ENCODE data around the gene C17orf58. TPM values are rescaled to one million over a fixed set of nuclear protein-coding genes. Genes with fewer than 3 reads are reported as not detected.
"Not testable (repeated sequence)": the region's sequence is repeated elsewhere in the genome, so short reads cannot be mapped to it uniquely, and the experiment has no call there.

The C17orf58 gene
- total RNA-seq, 1 experiment from 2014 or later = 15.6 TPM

DNA sequence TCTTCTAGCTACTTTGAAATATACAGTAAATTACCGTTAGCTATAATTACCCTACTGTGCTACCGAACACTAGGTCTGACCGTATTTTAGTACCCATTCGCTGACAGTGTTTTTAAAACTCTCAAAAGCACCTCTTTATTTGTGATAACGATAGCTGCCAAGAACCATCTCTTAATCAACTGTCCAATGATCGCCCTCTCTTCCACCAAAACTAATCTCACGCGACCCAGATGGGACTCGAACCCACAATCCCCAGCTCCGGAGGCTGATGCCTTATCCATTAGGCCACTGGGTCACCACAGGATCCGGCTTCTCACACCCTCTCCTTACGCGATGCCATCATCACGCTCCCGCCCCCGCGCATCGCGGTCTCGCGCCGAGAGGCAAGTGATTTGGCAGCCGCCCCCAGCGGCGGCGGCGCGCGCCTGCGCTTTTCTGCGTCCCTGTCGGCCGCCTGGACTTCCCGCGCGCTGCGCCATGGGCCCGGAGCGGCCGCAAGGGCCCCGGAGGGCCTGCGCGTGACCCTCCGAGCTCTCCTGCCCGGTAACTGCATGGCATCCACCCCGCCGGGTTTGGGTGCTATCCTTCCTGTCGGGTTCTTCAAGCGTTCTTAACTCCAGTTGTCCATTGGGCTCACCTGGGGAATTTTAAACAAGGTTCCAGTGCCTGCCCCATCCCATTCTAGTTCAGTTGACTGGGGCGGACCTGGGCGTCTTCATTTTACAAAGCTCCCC lies 23.6 kb upstream of the C17orf58 start:
- ChIA-PET POLR2A (interaction anchor here (0.6 to 1.1 kb wide), 3 partner anchors 8 to 20 kb away, joined by 3 to 4 read pairs (median 3); partner anchors contain the start of gene KPNA2), CTCF (no interaction called here)
- Histone ChIP-seq H3K4me1 (ENCODE audit: control insufficient read depth, insufficient read depth, low read length) (peaks cover 4% of the 10 kb centered on the region; the same call in 1 of the 2 replicates), H3K4me3 (ENCODE audit: low read depth in 2 of 2, low read length in 2 of 2) (peak overlapping the region; percentile 55 to 78), H3K36me3 (ENCODE audit: control insufficient read depth, insufficient read depth, low read length) (no peaks in the 10 kb centered on the region), H3K27ac (ENCODE audit: low read length) (peak overlapping the region; percentile 79), H3K27me3 (ENCODE audit: control insufficient read depth, insufficient read depth, low read length) (no peaks in the 10 kb centered on the region), H3K9me3 (ENCODE audit: control insufficient read depth, insufficient read depth, low read depth, low read length) (no peaks in the 10 kb centered on the region)
- in situ Hi-C loops (cut with HindIII; ENCODE audit: low pct_unique_long_range_greater_than_20kb, low sequenced_read_pairs) = no loop called here
- ATAC-seq (peak; percentile 97), DNase-seq (ENCODE audit: low read depth, low spot score) (peak; percentile 95)
- intact Hi-C loops (cut with micrococcal nuclease; ENCODE audit: unreplicated experiment) = no loop called here
- TF ChIP-seq, protein P1, sequence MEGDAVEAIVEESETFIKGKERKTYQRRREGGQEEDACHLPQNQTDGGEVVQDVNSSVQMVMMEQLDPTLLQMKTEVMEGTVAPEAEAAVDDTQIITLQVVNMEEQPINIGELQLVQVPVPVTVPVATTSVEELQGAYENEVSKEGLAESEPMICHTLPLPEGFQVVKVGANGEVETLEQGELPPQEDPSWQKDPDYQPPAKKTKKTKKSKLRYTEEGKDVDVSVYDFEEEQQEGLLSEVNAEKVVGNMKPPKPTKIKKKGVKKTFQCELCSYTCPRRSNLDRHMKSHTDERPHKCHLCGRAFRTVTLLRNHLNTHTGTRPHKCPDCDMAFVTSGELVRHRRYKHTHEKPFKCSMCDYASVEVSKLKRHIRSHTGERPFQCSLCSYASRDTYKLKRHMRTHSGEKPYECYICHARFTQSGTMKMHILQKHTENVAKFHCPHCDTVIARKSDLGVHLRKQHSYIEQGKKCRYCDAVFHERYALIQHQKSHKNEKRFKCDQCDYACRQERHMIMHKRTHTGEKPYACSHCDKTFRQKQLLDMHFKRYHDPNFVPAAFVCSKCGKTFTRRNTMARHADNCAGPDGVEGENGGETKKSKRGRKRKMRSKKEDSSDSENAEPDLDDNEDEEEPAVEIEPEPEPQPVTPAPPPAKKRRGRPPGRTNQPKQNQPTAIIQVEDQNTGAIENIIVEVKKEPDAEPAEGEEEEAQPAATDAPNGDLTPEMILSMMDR (IDR thresholded peaks at IDR 0.05) = no peak; the same call in 1 of the 2 replicates
- TF ChIP-seq POLR2AphosphoS5 (IDR thresholded peaks at IDR 0.05; ENCODE audit: low read depth, low read length) (peak; percentile 68; the same call in 1 of the 2 replicates), TCF7L2 (IDR thresholded peaks at IDR 0.05; ENCODE audit: low read depth, low read length) (peak; percentile 39; the same call in 1 of the 2 replicates), SIN3A (IDR thresholded peaks at IDR 0.05; ENCODE audit: borderline replicate concordance, insufficient read depth, low read depth, low read length) (0 out of 2 replicates have a peak, but pooled peaks have one; percentile 49)
- TF ChIP-seq, protein P2, sequence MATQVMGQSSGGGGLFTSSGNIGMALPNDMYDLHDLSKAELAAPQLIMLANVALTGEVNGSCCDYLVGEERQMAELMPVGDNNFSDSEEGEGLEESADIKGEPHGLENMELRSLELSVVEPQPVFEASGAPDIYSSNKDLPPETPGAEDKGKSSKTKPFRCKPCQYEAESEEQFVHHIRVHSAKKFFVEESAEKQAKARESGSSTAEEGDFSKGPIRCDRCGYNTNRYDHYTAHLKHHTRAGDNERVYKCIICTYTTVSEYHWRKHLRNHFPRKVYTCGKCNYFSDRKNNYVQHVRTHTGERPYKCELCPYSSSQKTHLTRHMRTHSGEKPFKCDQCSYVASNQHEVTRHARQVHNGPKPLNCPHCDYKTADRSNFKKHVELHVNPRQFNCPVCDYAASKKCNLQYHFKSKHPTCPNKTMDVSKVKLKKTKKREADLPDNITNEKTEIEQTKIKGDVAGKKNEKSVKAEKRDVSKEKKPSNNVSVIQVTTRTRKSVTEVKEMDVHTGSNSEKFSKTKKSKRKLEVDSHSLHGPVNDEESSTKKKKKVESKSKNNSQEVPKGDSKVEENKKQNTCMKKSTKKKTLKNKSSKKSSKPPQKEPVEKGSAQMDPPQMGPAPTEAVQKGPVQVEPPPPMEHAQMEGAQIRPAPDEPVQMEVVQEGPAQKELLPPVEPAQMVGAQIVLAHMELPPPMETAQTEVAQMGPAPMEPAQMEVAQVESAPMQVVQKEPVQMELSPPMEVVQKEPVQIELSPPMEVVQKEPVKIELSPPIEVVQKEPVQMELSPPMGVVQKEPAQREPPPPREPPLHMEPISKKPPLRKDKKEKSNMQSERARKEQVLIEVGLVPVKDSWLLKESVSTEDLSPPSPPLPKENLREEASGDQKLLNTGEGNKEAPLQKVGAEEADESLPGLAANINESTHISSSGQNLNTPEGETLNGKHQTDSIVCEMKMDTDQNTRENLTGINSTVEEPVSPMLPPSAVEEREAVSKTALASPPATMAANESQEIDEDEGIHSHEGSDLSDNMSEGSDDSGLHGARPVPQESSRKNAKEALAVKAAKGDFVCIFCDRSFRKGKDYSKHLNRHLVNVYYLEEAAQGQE (IDR thresholded peaks at IDR 0.05; ENCODE audit: insufficient read depth in 1 of 2, low read depth in 2 of 2, low read length in 1 of 2) = no peak
- BruUV-seq (replicated peaks) = no TSS peak

DNA sequence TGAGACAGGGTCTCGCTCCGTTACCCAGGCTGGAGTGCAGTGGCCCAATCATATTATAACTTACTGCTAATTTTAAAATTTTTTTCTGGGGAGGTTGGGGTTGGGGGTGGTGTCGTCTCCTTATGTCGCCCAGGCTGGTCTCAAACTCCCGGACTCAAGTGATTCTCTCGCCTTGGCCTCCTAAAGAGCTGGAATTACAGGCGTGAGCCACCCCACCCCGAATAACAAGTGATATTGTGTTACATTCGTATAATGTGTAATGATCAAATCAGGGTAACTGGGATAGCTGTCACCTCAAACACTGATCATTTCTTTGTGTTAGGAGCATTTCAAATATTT lies 23.0 kb upstream of the C17orf58 start:
- Histone ChIP-seq H3K36me3 (ENCODE audit: control insufficient read depth, insufficient read depth, low read length) (no peaks in the 10 kb centered on the region), H3K27ac (ENCODE audit: low read length) (peak overlapping the region; percentile 57; the same call in 1 of the 2 replicates), H3K4me1 (ENCODE audit: control insufficient read depth, insufficient read depth, low read length) (peaks cover 4% of the 10 kb centered on the region; the same call in 1 of the 2 replicates), H3K27me3 (ENCODE audit: control insufficient read depth, insufficient read depth, low read length) (no peaks in the 10 kb centered on the region), H3K4me3 (ENCODE audit: low read depth in 2 of 2, low read length in 2 of 2) (peak overlapping the region; percentile 7 to 20; a peak in 3 of 4 replicates), H3K9me3 (ENCODE audit: control insufficient read depth, insufficient read depth, low read depth, low read length) (no peaks in the 10 kb centered on the region)
- BruUV-seq (replicated peaks) = no TSS peak
- ChIA-PET POLR2A (interaction anchor here (0.7 to 1.1 kb wide), 2 partner anchors 8 to 16 kb away, joined by 3 to 4 read pairs; partner anchors contain the start of gene KPNA2), CTCF (no interaction called here)
- in situ Hi-C loops (cut with HindIII; ENCODE audit: low pct_unique_long_range_greater_than_20kb, low sequenced_read_pairs) (no loop called here), intact Hi-C loops (cut with micrococcal nuclease; ENCODE audit: unreplicated experiment) (no loop called here)
- peak; percentile 45; the same call in 1 of the 2 replicates for ATAC-seq
- TF ChIP-seq TCF7L2 (IDR thresholded peaks at IDR 0.05; ENCODE audit: low read depth, low read length) = no peak
- TF ChIP-seq, protein P2 (IDR thresholded peaks at IDR 0.05; ENCODE audit: insufficient read depth in 1 of 2, low read depth in 2 of 2, low read length in 1 of 2) = no peak
- DNase-seq (ENCODE audit: low read depth, low spot score) = no peak

DNA sequence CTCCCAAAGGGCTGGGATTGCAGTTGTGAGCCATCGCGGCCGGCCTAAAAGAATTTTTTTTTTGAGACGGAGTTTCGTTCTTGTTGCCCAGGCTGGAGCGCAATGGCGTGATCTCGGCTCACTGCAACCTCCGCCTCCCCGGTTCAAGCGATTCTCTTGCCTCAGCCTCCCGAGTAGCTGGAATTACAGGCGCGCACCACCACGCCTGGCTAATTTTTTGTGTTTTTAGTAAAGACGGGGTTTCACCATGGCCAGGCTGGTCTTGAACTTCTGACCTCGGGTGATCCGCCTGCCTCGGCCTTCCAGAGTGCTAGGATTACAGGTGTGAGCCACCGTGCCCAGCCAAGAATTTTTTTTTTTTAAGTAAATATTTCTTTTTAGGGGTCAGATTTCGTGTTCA lies 22.2 kb upstream of the C17orf58 start:
- BruUV-seq (replicated peaks); H3K9me3 ChIP-seq (ENCODE audit: control insufficient read depth, insufficient read depth, low read depth, low read length); CTCF ChIA-PET; DNase-seq (ENCODE audit: low read depth, low spot score); ATAC-seq; intact Hi-C loops (cut with micrococcal nuclease; ENCODE audit: unreplicated experiment); H3K4me1 ChIP-seq (ENCODE audit: control insufficient read depth, insufficient read depth, low read length); H3K4me3 ChIP-seq (ENCODE audit: low read depth in 2 of 2, low read length in 2 of 2); in situ Hi-C loops (cut with HindIII; ENCODE audit: low pct_unique_long_range_greater_than_20kb, low sequenced_read_pairs); H3K36me3 ChIP-seq (ENCODE audit: control insufficient read depth, insufficient read depth, low read length); H3K27ac ChIP-seq (ENCODE audit: low read length); H3K27me3 ChIP-seq (ENCODE audit: control insufficient read depth, insufficient read depth, low read length): not testable (repeated sequence)
- POLR2A ChIA-PET = interaction anchor here (0.5 to 0.6 kb wide), 2 partner anchors 16 to 557 kb away, joined by 3 to 5 read pairs; no protein-coding TSS in a partner anchor

All from Panc1 (cell line).